ENCODE measurements around the gene P2RY8.

- TF ChIP-seq CTCF (IDR thresholded peaks at IDR 0.05; ENCODE audit: low read length) (no peak), EZH2phosphoT487 (IDR thresholded peaks at IDR 0.05; ENCODE audit: low read length) (no peak), EZH2 (optimal IDR thresholded peaks at IDR 0.05; ENCODE audit: low read depth, low read length) (no peak)
These were observed 96.5 kb downstream of the P2RY8 start for GRCh38 chrX:1440506-1440905.

All from MM.1S (cell line).